ENCODE measurements around the gene NKD2. TPM values are rescaled to one million over a fixed set of nuclear protein-coding genes. Genes with fewer than 3 reads are reported as not detected.

The NKD2 gene
- total RNA-seq, 1 experiment from 2014 or later = not detected

DNA sequence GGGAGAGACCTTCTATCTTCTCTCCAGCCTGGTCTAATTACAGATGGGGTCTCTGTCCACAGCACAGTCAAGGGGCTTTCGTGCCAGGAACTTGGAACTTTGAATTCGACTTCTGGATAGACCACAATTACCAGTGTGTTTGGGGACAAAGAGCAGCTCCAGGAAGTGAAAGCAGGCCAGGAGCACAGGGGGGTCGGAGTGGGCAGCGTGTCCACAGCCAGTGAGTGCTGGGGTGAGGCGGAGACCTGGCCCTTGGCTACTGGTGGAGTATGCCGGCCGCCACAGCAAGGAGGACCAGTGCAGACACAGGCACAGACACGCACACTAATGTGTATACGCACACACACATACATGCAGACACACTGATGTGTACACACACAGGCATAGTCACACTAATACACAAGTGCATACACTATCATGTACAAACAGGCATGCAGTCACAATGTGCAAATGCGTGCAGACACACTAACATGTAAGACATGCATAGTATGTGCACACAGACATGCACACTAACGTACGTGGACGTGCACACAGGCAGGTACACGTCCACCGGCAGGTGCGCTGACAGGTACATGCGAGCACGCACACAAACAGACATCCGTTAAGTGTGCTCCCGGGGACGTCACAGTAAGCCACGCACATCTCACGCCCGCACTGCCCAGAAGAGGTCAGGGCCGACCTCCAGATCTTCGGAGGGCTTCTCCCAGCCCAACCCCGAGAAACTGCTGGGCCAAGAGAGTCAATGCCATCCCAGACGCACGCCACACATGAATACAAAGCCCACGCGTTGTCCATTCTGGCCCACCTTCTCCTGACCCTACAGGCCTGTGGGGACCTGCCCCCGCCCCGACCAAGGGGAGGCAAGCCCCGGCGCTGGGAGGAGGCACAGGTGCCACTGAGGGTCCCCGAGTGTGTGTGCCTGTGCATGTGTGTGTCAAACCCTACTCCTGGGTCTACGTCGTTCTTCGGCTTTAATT lies 46.5 kb downstream of the NKD2 start:
- Histone ChIP-seq H4K20me1 (ENCODE audit: insufficient read depth, low read depth, low read length) (no peaks in the 10 kb centered on the region), H3K9ac (ENCODE audit: low read length) (no peak overlapping the region), H3K9me2 (replicated peaks; ENCODE audit: insufficient read depth, low read length) (no peaks in the 10 kb centered on the region), H3K27ac (ENCODE audit: low read length) (no peak overlapping the region), H3K4me3 (ENCODE audit: low read length) (no peak overlapping the region), H3K27me3 (ENCODE audit: low read length) (no peaks in the 10 kb centered on the region), H3K36me3 (ENCODE audit: insufficient read depth, low read length) (no peaks in the 10 kb centered on the region), H3K79me2 (ENCODE audit: low read length) (no peaks in the 10 kb centered on the region), H2AFZ (ENCODE audit: low read length) (no peak overlapping the region), H3K4me2 (ENCODE audit: low read depth, low read length, poor library complexity, severe bottlenecking) (no peak overlapping the region), H3K4me1 (ENCODE audit: low read length) (no peaks in the 10 kb centered on the region), H3K9me3 (ENCODE audit: low read length) (no peaks in the 10 kb centered on the region)
- DNase-seq = no peak

- H3K9me3 ChIP-seq (ENCODE audit: low read length) = no peaks in the 10 kb centered on the region
- H3K4me1 ChIP-seq (ENCODE audit: low read length) = no peaks in the 10 kb centered on the region
- H4K20me1 ChIP-seq (ENCODE audit: insufficient read depth, low read depth, low read length) = no peaks in the 10 kb centered on the region
- no peak overlapping the region for H3K4me3 ChIP-seq (ENCODE audit: low read length)
- no peak overlapping the region for H3K4me2 ChIP-seq (ENCODE audit: low read depth, low read length, poor library complexity, severe bottlenecking)
- H3K27ac ChIP-seq (ENCODE audit: low read length) = no peak overlapping the region
- H3K36me3 ChIP-seq (ENCODE audit: insufficient read depth, low read length) = no peaks in the 10 kb centered on the region
- H3K9ac ChIP-seq (ENCODE audit: low read length) = no peak overlapping the region
- no peak for DNase-seq
- no peaks in the 10 kb centered on the region for H3K27me3 ChIP-seq (ENCODE audit: low read length)
- no peak overlapping the region for H2AFZ ChIP-seq (ENCODE audit: low read length)
- no peaks in the 10 kb centered on the region for H3K79me2 ChIP-seq (ENCODE audit: low read length)
- H3K9me2 ChIP-seq (replicated peaks; ENCODE audit: insufficient read depth, low read length) = no peaks in the 10 kb centered on the region
These were observed 47.5 kb downstream of the NKD2 start for GRCh38 chr5:1055896-1056610.

- Histone ChIP-seq H3K36me3 (ENCODE audit: insufficient read depth, low read length) (no peaks in the 10 kb centered on the region), H3K4me2 (ENCODE audit: low read depth, low read length, poor library complexity, severe bottlenecking) (no peak overlapping the region), H3K27me3 (ENCODE audit: low read length) (no peaks in the 10 kb centered on the region), H3K9me2 (replicated peaks; ENCODE audit: insufficient read depth, low read length) (no peaks in the 10 kb centered on the region), H3K27ac (ENCODE audit: low read length) (no peak overlapping the region), H3K4me3 (ENCODE audit: low read length) (no peak overlapping the region), H4K20me1 (ENCODE audit: insufficient read depth, low read depth, low read length) (no peaks in the 10 kb centered on the region), H3K4me1 (ENCODE audit: low read length) (no peaks in the 10 kb centered on the region), H3K9me3 (ENCODE audit: low read length) (no peaks in the 10 kb centered on the region), H2AFZ (ENCODE audit: low read length) (no peak overlapping the region), H3K79me2 (ENCODE audit: low read length) (no peaks in the 10 kb centered on the region), H3K9ac (ENCODE audit: low read length) (no peak overlapping the region)
- DNase-seq = no peak
These were observed 48.2 kb downstream of the NKD2 start for GRCh38 chr5:1056611-1057484.

- no peaks in the 10 kb centered on the region for H3K4me1 ChIP-seq (ENCODE audit: low read length)
- H3K9me2 ChIP-seq (replicated peaks; ENCODE audit: insufficient read depth, low read length) = no peaks in the 10 kb centered on the region
- H3K9me3 ChIP-seq (ENCODE audit: low read length) = no peaks in the 10 kb centered on the region
- H3K27ac ChIP-seq (ENCODE audit: low read length) = no peak overlapping the region
- no peaks in the 10 kb centered on the region for H3K36me3 ChIP-seq (ENCODE audit: insufficient read depth, low read length)
- H3K79me2 ChIP-seq (ENCODE audit: low read length) = no peaks in the 10 kb centered on the region
- DNase-seq = no peak
- no peak overlapping the region for H2AFZ ChIP-seq (ENCODE audit: low read length)
- H3K27me3 ChIP-seq (ENCODE audit: low read length) = no peaks in the 10 kb centered on the region
- no peak overlapping the region for H3K4me3 ChIP-seq (ENCODE audit: low read length)
- H3K4me2 ChIP-seq (ENCODE audit: low read depth, low read length, poor library complexity, severe bottlenecking) = no peak overlapping the region
- no peak overlapping the region for H3K9ac ChIP-seq (ENCODE audit: low read length)
- no peaks in the 10 kb centered on the region for H4K20me1 ChIP-seq (ENCODE audit: insufficient read depth, low read depth, low read length)
These were observed 49.0 kb downstream of the NKD2 start for GRCh38 chr5:1057485-1058082.

DNA sequence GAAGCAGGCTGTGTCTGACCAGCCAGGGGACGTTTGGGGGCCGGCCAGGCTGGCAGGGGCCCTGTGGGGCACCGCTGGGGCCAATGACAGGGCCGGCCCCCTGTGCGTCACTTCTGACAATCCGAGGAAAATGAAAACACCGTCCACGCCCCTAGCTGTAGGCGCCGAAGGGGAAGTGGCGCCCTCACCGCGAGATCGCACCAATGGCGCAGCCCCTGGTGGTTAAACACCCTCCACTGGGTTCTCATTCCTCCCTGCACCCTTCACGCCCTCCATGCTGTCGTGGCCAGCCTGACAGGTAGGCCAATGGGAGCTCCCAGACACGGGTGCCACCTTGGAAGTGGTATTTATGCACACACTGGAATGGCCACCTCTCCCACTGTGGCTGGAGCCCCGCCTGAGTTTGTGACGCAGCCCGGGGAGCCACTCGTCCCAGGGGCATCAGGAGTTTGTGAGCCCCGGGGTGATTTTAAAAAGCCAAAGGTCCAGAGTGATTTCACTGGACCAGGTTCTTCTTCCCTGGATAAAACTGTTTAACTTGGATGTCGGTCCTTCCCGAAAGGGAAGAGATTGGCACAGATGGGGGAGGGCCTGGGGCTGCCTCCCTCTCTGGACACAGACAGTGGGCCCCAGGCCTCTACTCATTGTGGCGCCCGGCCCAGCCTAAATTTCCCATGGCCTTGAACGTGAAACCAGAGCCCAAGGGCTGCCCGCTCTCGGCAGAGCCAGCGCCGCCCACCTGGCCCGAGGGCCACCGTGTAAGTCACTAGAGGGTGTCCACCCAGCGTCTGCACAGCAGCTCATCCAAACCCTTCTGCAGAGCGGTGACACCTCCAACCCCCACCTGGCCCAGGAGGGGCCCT lies 49.7 kb downstream of the NKD2 start:
- no peak overlapping the region for H2AFZ ChIP-seq (ENCODE audit: low read length)
- H3K79me2 ChIP-seq (ENCODE audit: low read length) = no peaks in the 10 kb centered on the region
- no peaks in the 10 kb centered on the region for H4K20me1 ChIP-seq (ENCODE audit: insufficient read depth, low read depth, low read length)
- H3K27ac ChIP-seq (ENCODE audit: low read length) = no peak overlapping the region
- H3K4me1 ChIP-seq (ENCODE audit: low read length) = no peaks in the 10 kb centered on the region
- no peaks in the 10 kb centered on the region for H3K36me3 ChIP-seq (ENCODE audit: insufficient read depth, low read length)
- H3K4me3 ChIP-seq (ENCODE audit: low read length) = no peak overlapping the region
- no peaks in the 10 kb centered on the region for H3K9me3 ChIP-seq (ENCODE audit: low read length)
- no peaks in the 10 kb centered on the region for H3K27me3 ChIP-seq (ENCODE audit: low read length)
- H3K9me2 ChIP-seq (replicated peaks; ENCODE audit: insufficient read depth, low read length) = no peaks in the 10 kb centered on the region
- no peak overlapping the region for H3K9ac ChIP-seq (ENCODE audit: low read length)
- DNase-seq = no peak
- no peak overlapping the region for H3K4me2 ChIP-seq (ENCODE audit: low read depth, low read length, poor library complexity, severe bottlenecking)

GRCh38 chr5:1058988-1059883 lies 50.6 kb downstream of the NKD2 start:
- no peaks in the 10 kb centered on the region for H3K79me2 ChIP-seq (ENCODE audit: low read length)
- no peaks in the 10 kb centered on the region for H3K36me3 ChIP-seq (ENCODE audit: insufficient read depth, low read length)
- H3K4me2 ChIP-seq (ENCODE audit: low read depth, low read length, poor library complexity, severe bottlenecking) = no peak overlapping the region
- H3K9me3 ChIP-seq (ENCODE audit: low read length) = no peaks in the 10 kb centered on the region
- no peak overlapping the region for H2AFZ ChIP-seq (ENCODE audit: low read length)
- H3K4me3 ChIP-seq (ENCODE audit: low read length) = no peak overlapping the region
- no peak overlapping the region for H3K27ac ChIP-seq (ENCODE audit: low read length)
- no peak overlapping the region for H3K9ac ChIP-seq (ENCODE audit: low read length)
- H3K27me3 ChIP-seq (ENCODE audit: low read length) = no peaks in the 10 kb centered on the region
- H3K9me2 ChIP-seq (replicated peaks; ENCODE audit: insufficient read depth, low read length) = no peaks in the 10 kb centered on the region
- no peak for DNase-seq
- no peaks in the 10 kb centered on the region for H4K20me1 ChIP-seq (ENCODE audit: insufficient read depth, low read depth, low read length)
- H3K4me1 ChIP-seq (ENCODE audit: low read length) = no peaks in the 10 kb centered on the region

- Histone ChIP-seq H3K4me2 (ENCODE audit: low read depth, low read length, poor library complexity, severe bottlenecking) (no peak overlapping the region), H3K9me3 (ENCODE audit: low read length) (no peaks in the 10 kb centered on the region), H2AFZ (ENCODE audit: low read length) (no peak overlapping the region), H3K27me3 (ENCODE audit: low read length) (no peaks in the 10 kb centered on the region), H3K4me3 (ENCODE audit: low read length) (no peak overlapping the region), H4K20me1 (ENCODE audit: insufficient read depth, low read depth, low read length) (no peaks in the 10 kb centered on the region), H3K36me3 (ENCODE audit: insufficient read depth, low read length) (no peaks in the 10 kb centered on the region), H3K4me1 (ENCODE audit: low read length) (no peaks in the 10 kb centered on the region), H3K27ac (ENCODE audit: low read length) (no peak overlapping the region), H3K9me2 (replicated peaks; ENCODE audit: insufficient read depth, low read length) (no peaks in the 10 kb centered on the region), H3K79me2 (ENCODE audit: low read length) (no peaks in the 10 kb centered on the region), H3K9ac (ENCODE audit: low read length) (no peak overlapping the region)
- DNase-seq = no peak
These were observed 51.3 kb downstream of the NKD2 start for GRCh38 chr5:1059884-1060263.
